GM12878 (cell line): ENCODE data around the gene F2. TPM values are rescaled to one million over a fixed set of nuclear protein-coding genes. Genes with fewer than 3 reads are reported as not detected.

Experiments
- ATAC-seq: fragments of 200-7000 bp; cut with Tn5 transposase; 3 replicates; pipeline ENCODE4 v1.9.1; 2020; ENCODE audit warnings: mild to moderate bottlenecking, moderate library complexity
- BruUV-seq: library from RNA; stranded (reverse); fragments of 400-500 nt; replicated peaks from 2 replicates; lab custom pipeline; 2021; lab: Mats Ljungman, UMichigan
- CTCF ChIA-PET: fragments of 300-600 bp; sonication (Branson Sonifier 250); formaldehyde crosslinking; extraction: SDS; loops from one replicate; lab custom pipeline; 2021; ENCODE audit warnings: inconsistent platforms; lab: Yijun Ruan, JAX
- POLR2A ChIA-PET: fragments of 350-600 bp; formaldehyde crosslinking; extraction: SDS; loops from one replicate; lab custom pipeline; 2021; ENCODE audit warnings: inconsistent platforms; lab: Charles Lee
- RAD21 ChIA-PET: fragments of 300-600 bp; sonication (Branson Sonifier 250); formaldehyde crosslinking; loops from one replicate; lab custom pipeline; 2023; ENCODE audit warnings: antibody characterized with exemption; ENCODE audit not compliant: unreplicated experiment; lab: Charles Lee
- SMC1A ChIA-PET: fragments of 300-600 bp; sonication (Branson Sonifier 250); formaldehyde crosslinking; loops from one replicate; lab custom pipeline; 2023; ENCODE audit not compliant: unreplicated experiment, uncharacterized antibody; lab: Charles Lee
- DNase-seq: peaks from one replicate; pipeline ENCODE4 v3.0.0-alpha.2; 2011; ENCODE audit warnings: low read depth, low spot score
- FAIRE-seq: peaks from 3 replicates; lab custom pipeline; 2011; peaks lifted over from hg19 to GRCh38; lab: Jason Lieb, UNC
- H2AFZ ChIP-seq: 2 replicates; pipeline ENCODE4 v1.6.0; 2011; ENCODE audit warnings: low read depth, low read length, control low read depth; ENCODE audit not compliant: control insufficient read depth
- H3K27ac ChIP-seq: 2 replicates; pipeline ENCODE4 v1.5.1; 2011; ENCODE audit warnings: control low read depth; ENCODE audit not compliant: control insufficient read depth, insufficient read depth
- H3K27me3 ChIP-seq, 2 experiments: replicated peaks in 1 of 2; 2 replicates each; pipeline versions ENCODE4 v1.6.0 to v1.6.1; 2011; ENCODE audit warnings: low read length in 1 of 2; ENCODE audit not compliant: control insufficient read depth in 2 of 2, insufficient read depth in 2 of 2
- H3K36me3 ChIP-seq, 2 experiments: 2 replicates each; pipeline ENCODE4 v1.5.1; 2011; ENCODE audit warnings: low read length in 1 of 2; ENCODE audit not compliant: control insufficient read depth in 2 of 2, insufficient read depth in 2 of 2
- H3K4me1 ChIP-seq: 2 replicates; pipeline ENCODE4 v1.6.1; 2011; ENCODE audit warnings: mild to moderate bottlenecking, low read length, moderate library complexity, mixed read lengths; ENCODE audit not compliant: control insufficient read depth, insufficient read depth
- H3K4me2 ChIP-seq: 2 replicates; pipeline ENCODE4 v1.6.0; 2011; ENCODE audit warnings: control low read depth; ENCODE audit not compliant: control insufficient read depth, insufficient read depth
- H3K4me3 ChIP-seq: fragments of 200-600 bp; sonication (generic); 2 replicates; pipeline ENCODE4 v1.5.1; 2016
- H3K79me2 ChIP-seq: 2 replicates; pipeline ENCODE4 v1.6.0; 2011; ENCODE audit warnings: low read length; ENCODE audit not compliant: control insufficient read depth, insufficient read depth
- H3K9ac ChIP-seq: 2 replicates; pipeline ENCODE4 v1.8.0; 2011; ENCODE audit warnings: low read length, control low read depth, mixed read lengths; ENCODE audit not compliant: control insufficient read depth, insufficient read depth
- H3K9me3 ChIP-seq: replicated peaks from 3 replicates; pipeline ENCODE4 v1.5.1; 2011; ENCODE audit warnings: mild to moderate bottlenecking, low read length; ENCODE audit not compliant: control insufficient read depth, insufficient read depth
- H4K20me1 ChIP-seq: 2 replicates; pipeline ENCODE4 v1.6.0; 2011; ENCODE audit not compliant: control insufficient read depth, insufficient read depth
- ATF2 ChIP-seq: IDR thresholded peaks from 2 replicates; pipeline ENCODE4 v1.6.1; 2012; ENCODE audit warnings: low read length, inconsistent platforms
- BHLHE40 ChIP-seq, 2 experiments: fragments of 450-650 bp in 1 of 2; IDR thresholded peaks; 2 replicates each; pipeline ENCODE4 v1.6.1; 2011 to 2017; ENCODE audit warnings: low read depth in 2 of 2, borderline replicate concordance in 1 of 2, improper control_type of control experiment in 1 of 2, low read length in 1 of 2, mild to moderate bottlenecking in 1 of 2
- IRF3 ChIP-seq: fragments of 450-650 bp; IDR thresholded peaks from 2 replicates; pipeline ENCODE4 v1.6.1; 2014; ENCODE audit warnings: mild to moderate bottlenecking
- MAX ChIP-seq: IDR thresholded peaks from 2 replicates; pipeline ENCODE4 v1.6.1; 2012; ENCODE audit warnings: low read depth, low read length, improper control_type of control experiment
- MEF2A ChIP-seq: IDR thresholded peaks from 2 replicates; pipeline ENCODE4 v1.6.1; 2011; ENCODE audit warnings: low read depth, mild to moderate bottlenecking, low read length, moderate library complexity; ENCODE audit not compliant: insufficient read depth
- MEF2B ChIP-seq: fragments of 450-650 bp; IDR thresholded peaks from 2 replicates; pipeline ENCODE4 v1.6.1; 2018; ENCODE audit warnings: mild to moderate bottlenecking, moderate library complexity; ENCODE audit not compliant: partially characterized antibody, poor library complexity, severe bottlenecking
- PBX3 ChIP-seq: IDR thresholded peaks from 2 replicates; pipeline ENCODE4 v1.6.1; 2011; ENCODE audit warnings: mild to moderate bottlenecking, low read depth, low read length, moderate library complexity; ENCODE audit not compliant: insufficient replicate concordance
- POLR2AphosphoS2 ChIP-seq: IDR thresholded peaks from 2 replicates; pipeline ENCODE4 v1.6.1; 2011; ENCODE audit warnings: low read depth, mild to moderate bottlenecking, low read length, improper control_type of control experiment, moderate library complexity
- TARDBP ChIP-seq: IDR thresholded peaks from 2 replicates; pipeline ENCODE4 v1.6.1; 2016; ENCODE audit warnings: borderline replicate concordance
- USF2 ChIP-seq: IDR thresholded peaks from 2 replicates; pipeline ENCODE4 v1.6.1; 2011; ENCODE audit warnings: low read depth, low read length, improper control_type of control experiment, borderline replicate concordance
- ZBTB33 ChIP-seq: fragments of 450-650 bp; IDR thresholded peaks from 2 replicates; pipeline ENCODE4 v1.6.1; 2017; ENCODE audit warnings: mild to moderate bottlenecking
- in situ Hi-C: fragments of 300-500 bp; cut with MboI; formaldehyde crosslinking; loops from 9 replicates; pipeline ENCODE4 v1.14.3; 2018; ENCODE audit warnings: mixed read lengths
- intact Hi-C: fragments of 100-400 bp; cut with micrococcal nuclease; formaldehyde crosslinking; loops from one replicate; pipeline ENCODE4 v1.14.2; 2022; ENCODE audit not compliant: unreplicated experiment
- polyA plus RNA-seq, 11 experiments: library from polyadenylated mRNA; depleted of rRNA in 4 of 11; unstranded in 6 of 11; stranded (reverse) in 5 of 11; fragments of >200 nt; fragmentation: Nextera tagmentation in 4 of 11; fragmentation: Illumina TruSeq in 1 of 11; extraction: Ambion mirVana in 4 of 11; extraction: Trizol in 1 of 11; gene quantifications; 1 replicate in 1 of 11; 2 replicates in 10 of 11; pipeline versions ENCODE4 v1.2.1 to v1.2.3, GENCODE V29; 2011 to 2016; ENCODE audit warnings: inconsistent platforms in 2 of 11, missing spikeins in 2 of 11, low read depth in 1 of 11
- total RNA-seq, 4 experiments: library from RNA; depleted of rRNA in 3 of 4; stranded (reverse); fragments of >200 nt in 3 of 4; fragmentation: Illumina TruSeq in 1 of 4; extraction: Trizol in 1 of 4; gene quantifications; 2 replicates each; pipeline versions ENCODE4 v1.2.1 to v1.2.3, GENCODE V29; 2013 to 2021
- TF ChIP-seq, protein P1 (sequence below), 3 experiments: IDR thresholded peaks in 2 of 3; conservative IDR thresholded peaks in 1 of 3; 2 replicates each; pipeline ENCODE4 v1.5.1; 2011; ENCODE audit warnings: low read depth in 3 of 3, low read length in 3 of 3, mild to moderate bottlenecking in 3 of 3, control low read depth in 2 of 3, moderate library complexity in 2 of 3, inconsistent platforms in 1 of 3, mixed read lengths in 1 of 3; ENCODE audit not compliant: control insufficient read depth in 2 of 3, insufficient read depth in 1 of 3; ENCODE audit errors: extremely low read depth in 1 of 3

The F2 gene
- total and polyA plus RNA-seq, 10 of the 15 experiments (the other 5 are each of a cell fraction or from before 2014, with no cell fraction given), result 0.23 to 0.72 TPM; not detected in 8

DNA sequence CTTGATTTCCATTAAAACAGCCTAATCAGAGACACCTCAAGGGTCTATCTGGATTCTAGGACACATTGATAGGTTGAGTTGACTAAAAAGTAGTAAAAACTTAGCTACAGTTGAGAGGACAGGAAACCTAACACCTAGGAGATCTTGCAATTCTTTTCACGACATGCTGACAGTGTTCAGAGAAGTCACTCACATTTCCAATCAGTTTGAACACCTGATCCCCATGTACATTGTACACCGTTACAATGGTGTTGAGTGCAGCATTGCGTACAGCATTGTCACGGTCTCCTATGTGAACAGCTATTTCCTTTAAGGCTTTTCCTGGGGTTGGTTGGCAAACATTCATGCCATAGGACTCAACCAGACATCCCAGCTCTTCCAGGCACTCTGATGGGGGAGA, 42.8 kb downstream of the F2 start (continued):
- no peak for TF ChIP-seq PBX3
- TF ChIP-seq ATF2, result no peak
- TF ChIP-seq, protein P1, sequence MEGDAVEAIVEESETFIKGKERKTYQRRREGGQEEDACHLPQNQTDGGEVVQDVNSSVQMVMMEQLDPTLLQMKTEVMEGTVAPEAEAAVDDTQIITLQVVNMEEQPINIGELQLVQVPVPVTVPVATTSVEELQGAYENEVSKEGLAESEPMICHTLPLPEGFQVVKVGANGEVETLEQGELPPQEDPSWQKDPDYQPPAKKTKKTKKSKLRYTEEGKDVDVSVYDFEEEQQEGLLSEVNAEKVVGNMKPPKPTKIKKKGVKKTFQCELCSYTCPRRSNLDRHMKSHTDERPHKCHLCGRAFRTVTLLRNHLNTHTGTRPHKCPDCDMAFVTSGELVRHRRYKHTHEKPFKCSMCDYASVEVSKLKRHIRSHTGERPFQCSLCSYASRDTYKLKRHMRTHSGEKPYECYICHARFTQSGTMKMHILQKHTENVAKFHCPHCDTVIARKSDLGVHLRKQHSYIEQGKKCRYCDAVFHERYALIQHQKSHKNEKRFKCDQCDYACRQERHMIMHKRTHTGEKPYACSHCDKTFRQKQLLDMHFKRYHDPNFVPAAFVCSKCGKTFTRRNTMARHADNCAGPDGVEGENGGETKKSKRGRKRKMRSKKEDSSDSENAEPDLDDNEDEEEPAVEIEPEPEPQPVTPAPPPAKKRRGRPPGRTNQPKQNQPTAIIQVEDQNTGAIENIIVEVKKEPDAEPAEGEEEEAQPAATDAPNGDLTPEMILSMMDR (IDR thresholded peaks at IDR 0.05 in 2 of 3, conservative IDR thresholded peaks at IDR 0.05 in 1 of 3; ENCODE audit: control insufficient read depth in 2 of 3, extremely low read depth in 1 of 3, insufficient read depth in 1 of 3, low read depth in 3 of 3, low read length in 3 of 3), result no peak
- TF ChIP-seq BHLHE40 (IDR thresholded peaks at IDR 0.05; ENCODE audit: borderline replicate concordance in 1 of 2, low read depth in 2 of 2, low read length in 1 of 2), result no peak

DNA sequence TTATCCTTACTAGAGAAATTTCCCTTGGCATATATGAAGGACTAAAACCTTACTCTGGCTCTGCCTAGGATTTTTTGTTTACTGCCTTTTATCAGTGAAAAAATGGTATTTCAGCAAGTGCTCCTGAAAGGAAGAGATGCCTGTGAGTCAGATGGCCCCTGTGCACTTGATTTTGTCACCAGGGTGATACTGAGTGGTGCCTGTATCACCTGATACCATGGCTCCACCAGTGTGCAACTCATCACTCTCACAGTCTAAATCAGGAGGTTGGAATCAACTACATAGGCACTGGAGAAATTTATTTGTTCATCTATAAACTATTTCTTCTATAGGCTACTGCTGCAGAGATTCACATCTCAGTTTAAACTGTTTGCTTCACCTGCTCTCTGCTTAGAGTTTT, 43.2 kb downstream of the F2 start:
- intact Hi-C loops, result no loop called here
- POLR2A ChIA-PET, result no interaction called here
- Histone ChIP-seq H3K27me3 (no peaks in the 10 kb centered on the region), H3K4me2 (no peak overlapping the region), H3K9ac (no peak overlapping the region), H3K27ac (no peak overlapping the region), H3K79me2 (no peaks in the 10 kb centered on the region), H3K9me3 (no peaks in the 10 kb centered on the region), H2AFZ (no peak overlapping the region), H3K36me3 (peaks cover 16 to 44% of the 10 kb centered on the region in 2 experiments), H4K20me1 (no peaks in the 10 kb centered on the region), H3K4me1 (no peaks in the 10 kb centered on the region), H3K4me3 (no peak overlapping the region)
- RAD21 ChIA-PET, result no interaction called here
- DNase-seq, result no peak
- in situ Hi-C loops, result no loop called here
- BruUV-seq, result no TSS peak
- ATAC-seq, result no peak
- CTCF ChIA-PET, result no interaction called here
- SMC1A ChIA-PET, result interaction anchor here (1.1 kb wide), 1 partner anchor 10 kb away, joined by 3 read pairs; no protein-coding TSS in a partner anchor
- no peak for FAIRE-seq
- TF ChIP-seq USF2 (no peak), MEF2A (no peak), ZBTB33 (no peak), TARDBP (no peak), POLR2AphosphoS2 (no peak), BHLHE40 (IDR thresholded peaks at IDR 0.05; ENCODE audit: borderline replicate concordance in 1 of 2, low read depth in 2 of 2, low read length in 1 of 2) (no peak), IRF3 (no peak), MEF2B (no peak), MAX (no peak)
